ENCODE results near the gene C4orf50.

The C4orf50 gene

GRCh38 chr4:6022607-6023288 lies 4.5 kb upstream of the C4orf50 start:
- Histone ChIP-seq H3K4me1 (ENCODE audit: insufficient read depth, low read length, severe bottlenecking) (no peaks in the 10 kb centered on the region), H3K9ac (ENCODE audit: low read length) (no peak overlapping the region), H3K9me3 (ENCODE audit: low read length) (no peaks in the 10 kb centered on the region), H3K4me2 (ENCODE audit: low read length) (no peak overlapping the region), H3K27ac (ENCODE audit: low read depth, low read length, poor library complexity, severe bottlenecking) (no peak overlapping the region), H3K9me2 (ENCODE audit: low read depth, low read length) (no peaks in the 10 kb centered on the region), H3K79me2 (ENCODE audit: insufficient read depth, low read length) (no peaks in the 10 kb centered on the region), H3K27me3 (ENCODE audit: insufficient read depth, low read length) (no peaks in the 10 kb centered on the region), H2AFZ (ENCODE audit: low read length) (no peak overlapping the region), H4K20me1 (ENCODE audit: insufficient read depth, low read length) (no peaks in the 10 kb centered on the region), H3K4me3 (ENCODE audit: low read depth, low read length, poor library complexity, severe bottlenecking) (no peak overlapping the region), H3F3A (ENCODE audit: insufficient read depth, low read length) (no peaks in the 10 kb centered on the region), H3K36me3 (ENCODE audit: insufficient read depth, low read length) (no peaks in the 10 kb centered on the region)
- TF ChIP-seq EZH2 (IDR thresholded peaks at IDR 0.05; ENCODE audit: borderline replicate concordance, low read length) (no peak), CTCF (IDR thresholded peaks at IDR 0.05; ENCODE audit: low read length) (no peak)

DNA sequence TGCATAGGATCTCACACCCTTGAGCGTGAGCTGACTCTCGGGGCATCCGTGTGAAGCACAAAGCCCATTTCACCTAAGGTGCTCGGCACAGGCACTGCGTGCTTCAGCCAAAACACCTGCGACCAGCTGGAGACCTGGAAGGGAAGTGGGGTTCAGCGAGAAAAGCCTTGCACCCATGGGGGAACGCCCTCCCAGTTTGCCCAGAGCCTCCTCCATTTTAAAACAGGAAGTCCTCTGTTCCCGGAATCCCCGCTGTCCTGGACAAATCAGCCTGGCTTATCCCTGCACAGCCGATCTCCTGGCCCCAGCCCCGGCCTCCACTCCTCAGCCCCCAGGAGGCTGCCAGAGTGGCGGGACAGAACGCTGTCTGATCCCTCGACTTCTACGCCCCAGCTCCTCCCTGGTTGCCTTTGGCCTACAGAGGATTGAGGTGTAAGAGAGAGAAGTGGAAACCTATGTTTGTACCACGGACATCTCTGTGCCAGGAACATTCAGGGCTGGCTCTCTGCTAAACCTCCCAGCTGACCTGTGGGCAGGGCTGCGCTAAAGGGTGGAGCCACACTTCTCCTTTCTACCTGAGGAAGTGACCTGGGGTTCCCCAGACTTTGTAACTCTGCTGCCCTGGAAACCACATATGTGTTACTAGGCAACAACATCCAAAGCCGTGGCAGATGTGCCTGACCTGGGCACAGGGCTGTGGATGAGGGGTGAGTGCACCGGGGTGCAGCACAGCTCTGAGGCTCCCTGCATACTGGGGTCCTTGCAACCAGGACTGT lies 3.8 kb upstream of the C4orf50 start:
- TF ChIP-seq CTCF (IDR thresholded peaks at IDR 0.05; ENCODE audit: low read length) (no peak), EZH2 (IDR thresholded peaks at IDR 0.05; ENCODE audit: borderline replicate concordance, low read length) (no peak)
- Histone ChIP-seq H3K9me2 (ENCODE audit: low read depth, low read length) (no peaks in the 10 kb centered on the region), H3K36me3 (ENCODE audit: insufficient read depth, low read length) (no peaks in the 10 kb centered on the region), H3K9me3 (ENCODE audit: low read length) (no peaks in the 10 kb centered on the region), H3K27me3 (ENCODE audit: insufficient read depth, low read length) (no peaks in the 10 kb centered on the region), H3K79me2 (ENCODE audit: insufficient read depth, low read length) (no peaks in the 10 kb centered on the region), H3F3A (ENCODE audit: insufficient read depth, low read length) (no peaks in the 10 kb centered on the region), H3K9ac (ENCODE audit: low read length) (no peak overlapping the region), H4K20me1 (ENCODE audit: insufficient read depth, low read length) (no peaks in the 10 kb centered on the region), H3K27ac (ENCODE audit: low read depth, low read length, poor library complexity, severe bottlenecking) (no peak overlapping the region), H3K4me1 (ENCODE audit: insufficient read depth, low read length, severe bottlenecking) (no peaks in the 10 kb centered on the region), H3K4me2 (ENCODE audit: low read length) (no peak overlapping the region), H2AFZ (ENCODE audit: low read length) (no peak overlapping the region), H3K4me3 (ENCODE audit: low read depth, low read length, poor library complexity, severe bottlenecking) (no peak overlapping the region)

- Histone ChIP-seq H4K20me1 (ENCODE audit: insufficient read depth, low read length) (no peaks in the 10 kb centered on the region), H3K4me2 (ENCODE audit: low read length) (no peak overlapping the region), H3K9ac (ENCODE audit: low read length) (no peak overlapping the region), H3K9me2 (ENCODE audit: low read depth, low read length) (no peaks in the 10 kb centered on the region), H3K27ac (ENCODE audit: low read depth, low read length, poor library complexity, severe bottlenecking) (no peak overlapping the region), H3K4me3 (ENCODE audit: low read depth, low read length, poor library complexity, severe bottlenecking) (no peak overlapping the region), H2AFZ (ENCODE audit: low read length) (no peak overlapping the region), H3F3A (ENCODE audit: insufficient read depth, low read length) (no peaks in the 10 kb centered on the region), H3K36me3 (ENCODE audit: insufficient read depth, low read length) (no peaks in the 10 kb centered on the region), H3K79me2 (ENCODE audit: insufficient read depth, low read length) (no peaks in the 10 kb centered on the region), H3K4me1 (ENCODE audit: insufficient read depth, low read length, severe bottlenecking) (no peaks in the 10 kb centered on the region), H3K9me3 (ENCODE audit: low read length) (no peaks in the 10 kb centered on the region), H3K27me3 (ENCODE audit: insufficient read depth, low read length) (no peaks in the 10 kb centered on the region)
- TF ChIP-seq EZH2 (IDR thresholded peaks at IDR 0.05; ENCODE audit: borderline replicate concordance, low read length) = no peak
- TF ChIP-seq CTCF (IDR thresholded peaks at IDR 0.05; ENCODE audit: low read length) = no peak
These were observed 2.4 kb upstream of the C4orf50 start for GRCh38 chr4:6020613-6021012.

Measured in OCI-LY1 (cell line).